Gastrocnemius medialis (tissue), 4 donors: ENCODE results near the gene ARF3. TPM values are rescaled to one million over a fixed set of nuclear protein-coding genes. Genes with fewer than 3 reads are reported as not detected.
A peak's percentile ranks its signal among the peaks of the same experiment; 100 is the strongest.

Source experiments
- ATAC-seq, 2 donors: fragments of 150-250 bp; one replicate each; pipeline ENCODE4 v1.9.1; 2016
- DNase-seq, 2 donors: peaks; one replicate each; pipeline ENCODE4 v3.0.0-alpha.2; 2019
- H3K27ac ChIP-seq, 4 donors: fragments of 200-600 bp; sonication (generic); 1 replicate in 1 of 4; 2 replicates in 3 of 4; pipeline ENCODE4 v1.5.1; 2016 to 2018; ENCODE audit warnings: mild to moderate bottlenecking in 2 of 4, moderate library complexity in 1 of 4
- H3K27me3 ChIP-seq, 3 donors: fragments of 200-600 bp; sonication (generic) in 2 of 3; 1 replicate in 1 of 3; 2 replicates in 2 of 3; pipeline versions ENCODE4 v1.5.1 to v1.6.0; 2016 to 2019; ENCODE audit warnings: mild to moderate bottlenecking in 1 of 3, moderate library complexity in 1 of 3
- H3K36me3 ChIP-seq, 2 donors: fragments of 200-600 bp; sonication (generic) in 1 of 2; one replicate each; pipeline ENCODE4 v1.5.1; 2017 to 2018
- H3K4me1 ChIP-seq, 2 donors: fragments of 200-600 bp; sonication (generic) in 1 of 2; one replicate each; pipeline ENCODE4 v1.5.1; 2016 to 2017; ENCODE audit warnings: mild to moderate bottlenecking in 2 of 2
- H3K4me3 ChIP-seq, 4 donors: fragments of 200-600 bp; sonication (generic) in 3 of 4; 1 replicate in 1 of 4; 2 replicates in 3 of 4; pipeline ENCODE4 v1.5.1; 2016 to 2019; ENCODE audit warnings: mild to moderate bottlenecking in 2 of 4
- H3K9me3 ChIP-seq, 3 donors: fragments of 200-600 bp; sonication (generic) in 2 of 3; 1 replicate in 1 of 3; 2 replicates in 2 of 3; pipeline ENCODE4 v1.5.1; 2016 to 2019
- CTCF ChIP-seq, 5 experiments: fragments of 450-650 bp in 3 of 5; fragments of 200-600 bp in 2 of 5; sonication (generic) in 2 of 5; IDR thresholded peaks in 4 of 5; conservative IDR thresholded peaks in 1 of 5; 1 replicate in 4 of 5; 2 replicates in 1 of 5; pipeline ENCODE4 v1.5.1; 2016 to 2019; ENCODE audit warnings: antibody characterized with exemption in 5 of 5, mild to moderate bottlenecking in 3 of 5, moderate library complexity in 3 of 5
- POLR2A ChIP-seq, 2 donors: fragments of 450-650 bp; IDR thresholded peaks; one replicate each; pipeline ENCODE4 v1.6.1; 2017; ENCODE audit warnings: antibody characterized with exemption in 2 of 2, mild to moderate bottlenecking in 2 of 2, moderate library complexity in 2 of 2
- in situ Hi-C, 4 donors: fragments of 200-750 bp; cut with MboI; loops; one replicate each; pipeline versions ENCODE4 v1.15.0 to v1.8.0; 2017; ENCODE audit warnings: low sequenced_read_pairs in 4 of 4
- intact Hi-C: fragments of 100-400 bp; cut with DNase I; formaldehyde crosslinking; loops from one replicate; pipeline ENCODE4 v1.15.1; 2023; ENCODE audit warnings: low total_unique reads
- total RNA-seq, 4 donors: library from RNA; depleted of rRNA; stranded (reverse); fragments of >200 nt; gene quantifications; one replicate each; pipeline versions ENCODE4 v1.1.0 to v1.2.3, GENCODE V29; 2016

ARF3 gene
- total RNA-seq, 4 donors from 2014 or later = 4.9 to 17.2 (median 13.5) TPM

DNA sequence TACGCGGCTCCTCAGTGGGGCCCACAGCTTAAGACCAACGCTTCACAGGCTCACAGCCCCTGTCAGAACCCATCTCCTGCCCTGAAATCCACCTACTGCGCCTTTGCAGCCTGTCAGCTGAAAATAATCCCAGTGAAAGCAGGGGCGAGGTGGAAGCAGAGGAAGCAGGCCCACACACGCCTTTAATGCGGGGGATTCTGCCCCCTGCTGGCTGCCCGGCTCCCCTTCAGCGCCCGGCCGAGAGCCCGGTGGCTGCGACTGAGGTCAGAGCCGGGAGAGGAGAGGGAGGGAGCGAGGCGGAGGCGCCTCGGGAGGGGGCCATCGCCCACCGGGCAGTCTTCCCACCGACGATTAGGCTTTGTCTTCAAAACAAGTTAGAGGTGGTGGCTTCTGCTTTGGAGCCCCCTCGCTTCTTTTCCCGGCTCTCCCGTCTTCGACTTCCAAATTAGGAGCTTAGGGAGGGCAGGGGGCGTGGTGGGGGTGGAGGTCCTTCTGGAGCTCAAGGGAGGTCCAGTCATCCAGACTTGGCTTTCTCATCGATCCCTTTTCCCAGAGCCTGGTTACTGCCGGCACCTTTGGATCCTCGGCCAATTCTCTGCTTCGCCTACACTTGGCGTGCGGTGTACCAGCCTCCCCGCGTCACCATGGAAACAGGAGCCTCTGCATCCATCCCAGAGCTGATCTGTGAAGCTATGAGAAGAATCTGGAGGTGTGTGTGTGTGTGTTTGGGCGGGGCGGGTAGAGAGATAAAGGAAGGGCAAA, 66.4 kb downstream of the ARF3 start:
- ATAC-seq = peak; percentile 79 to 89
- peak overlapping the region in 3 of 4 donors; percentile 25 to 42 (median 34) for H3K4me3 ChIP-seq

DNA sequence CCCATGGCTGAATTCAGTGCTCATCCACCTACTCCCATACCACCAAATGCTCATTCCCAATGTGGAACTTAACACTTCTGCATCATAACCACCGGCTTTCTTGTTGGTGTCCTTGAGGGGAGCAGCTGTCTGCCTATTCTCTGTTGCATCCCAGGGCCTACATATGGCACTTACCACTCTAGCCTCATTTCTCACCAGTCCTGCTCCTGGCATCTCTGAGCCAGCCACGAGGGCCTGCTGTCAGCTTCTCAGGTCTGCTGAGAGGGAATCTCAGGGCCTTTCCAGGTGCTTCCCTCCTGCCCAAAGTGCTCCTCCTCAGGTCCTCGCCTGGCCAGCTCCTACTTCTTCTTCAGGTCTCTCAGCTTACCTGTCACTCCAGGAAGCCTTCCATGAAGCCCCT, 67.6 kb downstream of the ARF3 start:
- ATAC-seq (no peak), DNase-seq (no peak)
- in situ Hi-C loops (loop anchor here in 2 of 4 donors (5.0 kb wide), 2 partner anchors 37 to 42 kb away; partner anchors contain the start of gene DDX23 (in 1 of the 2)), intact Hi-C loops (loop anchor here (1.0 kb wide), 1 partner anchor 36 kb away; no protein-coding TSS in a partner anchor)
- H3K36me3 ChIP-seq = no peaks in the 10 kb centered on the region
- no peaks in the 10 kb centered on the region for H3K4me1 ChIP-seq
- no peak overlapping the region for H3K4me3 ChIP-seq
- no peaks in the 10 kb centered on the region for H3K9me3 ChIP-seq
- TF ChIP-seq CTCF (IDR thresholded peaks at IDR 0.05 in 4 of 5, conservative IDR thresholded peaks at IDR 0.05 in 1 of 5) (no peak), POLR2A (IDR thresholded peaks at IDR 0.05) (no peak)
- H3K27ac ChIP-seq = no peak overlapping the region
- H3K27me3 ChIP-seq = peaks cover 4 to 10% (median 7%) of the 10 kb centered on the region in 3 donors

More for the DNA sequence above, 66.4 kb downstream of the ARF3 start:
- in situ Hi-C loops (no loop called here), intact Hi-C loops (loop anchor here (1.0 kb wide), 1 partner anchor 38 kb away; no protein-coding TSS in a partner anchor)
- Histone ChIP-seq H3K27ac (no peak overlapping the region), H3K4me1 (no peaks in the 10 kb centered on the region), H3K27me3 (peaks cover 7 to 10% (median 7%) of the 10 kb centered on the region in 3 donors), H3K36me3 (no peaks in the 10 kb centered on the region), H3K9me3 (no peaks in the 10 kb centered on the region)
- TF ChIP-seq POLR2A (IDR thresholded peaks at IDR 0.05) = no peak
- peak; percentile 70 to 90 (median 86) for TF ChIP-seq CTCF (IDR thresholded peaks at IDR 0.05 in 4 of 5, conservative IDR thresholded peaks at IDR 0.05 in 1 of 5)
- DNase-seq = peak; percentile 28 to 53

Other genes with a start within 250 kb of the ARF3 start
- 10 to 100 TPM; 18.0 to 21.4 (median 19.6) TPM for gene CCNT1, start 240.8 kb downstream of the ARF3 start, total RNA-seq
- gene ADCY6, start 168.4 kb downstream of the ARF3 start, total RNA-seq = 10 to 100 TPM; 11.4 to 13.6 (median 12.6) TPM
- 1 to 10 TPM; 1.2 to 5.7 (median 2.7) TPM for gene CACNB3, start 139.0 kb downstream of the ARF3 start, total RNA-seq
- 10 to 100 TPM; 55.8 to 80.6 (median 75.7) TPM for gene DDX23, start 105.3 kb downstream of the ARF3 start, total RNA-seq
- gene RND1, start 91.6 kb downstream of the ARF3 start, total RNA-seq = under 1 TPM in 1 of 4 donors, not detected in 3; 0.36 TPM
- gene FKBP11, start 32.0 kb downstream of the ARF3 start, total RNA-seq = 1 to 10 TPM in 3 of 4 donors, not detected in 1; 2.1 to 3.9 (median 3.0) TPM
- gene WNT10B, start 14.2 kb upstream of the ARF3 start, total RNA-seq = not detected
- gene WNT1, start 20.8 kb upstream of the ARF3 start, total RNA-seq = not detected
- 100 to 1,000 TPM in 3 of 4 donors, 10 to 100 TPM in 1; 26.8 to 415 (median 232) TPM for gene DDN, start 41.9 kb upstream of the ARF3 start, total RNA-seq
- gene PRKAG1, start 61.3 kb upstream of the ARF3 start, total RNA-seq = 10 to 100 TPM; 67.4 to 97.7 (median 83.9) TPM
- 10 to 100 TPM; 36.0 to 99.0 (median 71.3) TPM for gene KMT2D, start 103.3 kb upstream of the ARF3 start, total RNA-seq
- under 1 TPM in 2 of 4 donors, not detected in 2; 0.46 to 0.71 TPM for gene RHEBL1, start 112.5 kb upstream of the ARF3 start, total RNA-seq
- under 1 TPM in 3 of 4 donors, not detected in 1; 0.09 to 0.36 (median 0.15) TPM for gene DHH, start 137.3 kb upstream of the ARF3 start, total RNA-seq
- gene LMBR1L, start 153.4 kb upstream of the ARF3 start, total RNA-seq = 10 to 100 TPM; 11.1 to 27.2 (median 15.9) TPM
- 1,000 to 10,000 TPM in 1 of 4 donors, 100 to 1,000 TPM in 3; 124 to 1,632 (median 402) TPM for gene TUBA1B, start 173.9 kb upstream of the ARF3 start, total RNA-seq
- gene TUBA1A, start 231.6 kb upstream of the ARF3 start, total RNA-seq = 10 to 100 TPM; 14.7 to 68.0 (median 25.1) TPM